ES-I3 (cell line): ENCODE measurements around the gene GLB1L2.
"Not testable (repeated sequence)": the region's sequence is repeated elsewhere in the genome, so short reads cannot be mapped to it uniquely, and the experiment has no call there.

Experiments
- H3K36me3 ChIP-seq: 2 replicates; pipeline ENCODE4 v1.6.1; 2013; ENCODE audit warnings: mild to moderate bottlenecking, low read length, control low read depth, moderate library complexity; ENCODE audit not compliant: insufficient read depth
- H3K4me1 ChIP-seq: 2 replicates; pipeline ENCODE4 v1.6.1; 2013; ENCODE audit warnings: mild to moderate bottlenecking, control low read depth, low read length; ENCODE audit not compliant: insufficient read depth
- H3K9ac ChIP-seq: 2 replicates; pipeline ENCODE4 v1.6.1; 2013; ENCODE audit warnings: low read depth, mild to moderate bottlenecking, low read length, moderate library complexity
- H3K9me3 ChIP-seq: 2 replicates; pipeline ENCODE4 v1.6.1; 2013; ENCODE audit warnings: mild to moderate bottlenecking, low read length, moderate library complexity; ENCODE audit not compliant: control insufficient read depth, insufficient read depth

Gene GLB1L2

GRCh38 chr11:134337051-134337450 lies 5.3 kb downstream of the GLB1L2 start:
- H3K9ac ChIP-seq, result no peak overlapping the region
- H3K4me1 ChIP-seq, result no peaks in the 10 kb centered on the region
- no peaks in the 10 kb centered on the region for H3K36me3 ChIP-seq
- H3K9me3 ChIP-seq, result no peaks in the 10 kb centered on the region

GRCh38 chr11:134338068-134338467 lies 6.3 kb downstream of the GLB1L2 start:
- Histone ChIP-seq H3K4me1 (no peaks in the 10 kb centered on the region), H3K9me3 (no peaks in the 10 kb centered on the region), H3K36me3 (no peaks in the 10 kb centered on the region), H3K9ac (no peak overlapping the region)

DNA sequence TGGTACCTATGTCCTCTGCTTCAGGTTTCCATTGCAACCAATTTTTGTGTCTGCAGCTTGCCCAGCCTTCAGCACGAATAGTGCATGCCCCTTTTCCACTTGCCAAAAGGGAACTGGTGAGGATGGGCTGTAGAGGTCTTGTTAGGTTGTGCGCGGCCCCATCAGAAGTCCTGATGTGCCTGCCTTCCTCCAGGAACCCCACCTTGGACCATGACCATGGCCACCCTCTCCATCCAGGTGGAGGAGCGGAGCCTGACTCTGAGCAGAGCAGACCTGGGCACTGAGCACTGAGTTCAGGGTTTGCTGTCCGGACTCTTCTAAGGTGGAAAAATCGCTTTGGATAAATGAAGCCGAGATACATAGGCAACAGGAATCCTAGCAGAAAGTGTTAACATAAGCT lies 6.9 kb downstream of the GLB1L2 start:
- H3K9me3 ChIP-seq, result no peaks in the 10 kb centered on the region
- no peak overlapping the region for H3K9ac ChIP-seq
- no peaks in the 10 kb centered on the region for H3K36me3 ChIP-seq
- H3K4me1 ChIP-seq, result no peaks in the 10 kb centered on the region

DNA sequence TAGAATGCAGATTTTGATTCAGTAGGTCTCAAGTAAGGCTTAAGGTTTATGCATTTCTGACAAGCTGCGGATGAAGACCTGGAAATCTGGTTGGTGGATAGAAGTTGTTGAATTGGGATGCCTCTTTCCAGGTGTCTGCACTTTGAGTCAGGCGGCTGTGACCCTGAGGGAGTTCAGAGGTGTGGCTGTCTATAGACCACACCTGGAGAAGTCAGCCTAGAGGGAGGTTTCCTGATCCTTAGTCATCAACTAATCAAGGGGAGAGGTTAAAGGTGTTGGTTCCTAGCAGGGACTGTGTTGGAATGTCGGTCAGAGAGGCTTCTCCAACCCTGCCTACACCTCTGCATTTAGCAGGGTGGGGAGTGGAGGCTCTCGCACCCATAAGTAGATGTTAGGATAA lies 8.0 kb downstream of the GLB1L2 start:
- H3K9me3 ChIP-seq, result no peaks in the 10 kb centered on the region
- H3K36me3 ChIP-seq, result no peaks in the 10 kb centered on the region
- H3K4me1 ChIP-seq, result no peaks in the 10 kb centered on the region
- H3K9ac ChIP-seq, result no peak overlapping the region

- Histone ChIP-seq H3K9ac (no peak overlapping the region), H3K4me1 (no peaks in the 10 kb centered on the region), H3K36me3 (no peaks in the 10 kb centered on the region), H3K9me3 (no peaks in the 10 kb centered on the region)
Measured at GRCh38 chr11:134340354-134340964, 8.7 kb downstream of the GLB1L2 start.

- Histone ChIP-seq H3K9ac (no peak overlapping the region), H3K36me3 (no peaks in the 10 kb centered on the region), H3K9me3 (no peaks in the 10 kb centered on the region), H3K4me1 (no peaks in the 10 kb centered on the region)
Measured at GRCh38 chr11:134341805-134342571, 10.2 kb downstream of the GLB1L2 start.

- Histone ChIP-seq H3K9ac (no peak overlapping the region), H3K4me1 (no peaks in the 10 kb centered on the region), H3K9me3 (no peaks in the 10 kb centered on the region), H3K36me3 (no peaks in the 10 kb centered on the region)
Measured at GRCh38 chr11:134342572-134343340, 11.0 kb downstream of the GLB1L2 start.

GRCh38 chr11:134343646-134344045 lies 11.9 kb downstream of the GLB1L2 start:
- H3K9ac ChIP-seq, result no peak overlapping the region
- no peaks in the 10 kb centered on the region for H3K9me3 ChIP-seq
- no peaks in the 10 kb centered on the region for H3K4me1 ChIP-seq
- no peaks in the 10 kb centered on the region for H3K36me3 ChIP-seq

- H3K36me3 ChIP-seq, H3K4me1 ChIP-seq, H3K9ac ChIP-seq: not testable (repeated sequence)
Measured at GRCh38 chr11:134344497-134345236, 12.9 kb downstream of the GLB1L2 start.

GRCh38 chr11:134345237-134345550 lies 13.4 kb downstream of the GLB1L2 start:
- no peak overlapping the region for H3K9ac ChIP-seq
- no peaks in the 10 kb centered on the region for H3K9me3 ChIP-seq
- H3K36me3 ChIP-seq, result no peaks in the 10 kb centered on the region
- H3K4me1 ChIP-seq, result peaks cover 9% of the 10 kb centered on the region; the same call in 1 of the 2 replicates

More at GRCh38 chr11:134344497-134345236, 12.9 kb downstream of the GLB1L2 start:
- not testable (repeated sequence) for H3K9me3 ChIP-seq

DNA sequence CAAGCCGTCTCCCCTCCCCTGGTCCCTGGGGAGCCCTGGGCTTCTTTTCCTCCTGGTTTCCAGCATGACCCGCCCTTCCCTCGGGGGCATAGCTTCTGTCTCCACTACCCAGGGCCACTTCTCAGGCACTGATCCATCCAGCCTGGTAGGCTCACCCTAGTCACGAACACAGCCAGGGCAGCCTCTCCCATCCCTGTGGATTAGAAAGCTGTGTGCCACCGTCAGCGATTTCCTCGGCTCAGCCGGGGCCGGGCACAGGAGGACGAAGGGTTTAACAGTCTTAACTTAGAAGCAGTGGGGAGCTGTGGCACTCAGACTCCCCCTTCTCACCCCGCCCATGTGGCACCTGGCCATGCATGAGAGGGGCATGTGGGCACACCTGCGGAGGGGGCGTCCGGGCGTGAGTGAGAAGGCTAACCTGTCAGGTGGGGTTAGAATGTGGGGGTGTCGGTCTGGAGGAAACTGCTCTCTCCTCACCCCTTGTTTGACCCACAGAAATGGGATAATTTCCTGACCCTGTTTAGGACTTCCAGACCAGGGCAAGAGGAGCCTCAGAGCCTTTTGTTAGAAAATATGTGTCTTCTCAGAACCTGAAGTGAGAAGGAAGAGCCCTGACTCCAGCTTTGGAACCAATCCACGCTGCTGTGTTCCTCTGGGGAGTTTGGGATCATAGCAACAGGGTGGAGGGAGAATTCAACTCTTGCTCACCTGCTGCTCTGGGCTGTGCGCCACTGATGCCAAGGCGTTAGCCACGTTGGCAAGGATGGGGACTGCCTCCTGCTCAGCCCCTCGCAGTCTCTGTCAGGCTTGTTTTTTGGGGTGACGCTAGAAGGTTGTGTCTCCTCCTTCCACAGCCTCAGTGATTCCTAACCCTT lies 14.6 kb downstream of the GLB1L2 start:
- Histone ChIP-seq H3K9ac (no peak overlapping the region), H3K9me3 (no peaks in the 10 kb centered on the region), H3K4me1 (peaks cover 9% of the 10 kb centered on the region; the same call in 1 of the 2 replicates), H3K36me3 (no peaks in the 10 kb centered on the region)

DNA sequence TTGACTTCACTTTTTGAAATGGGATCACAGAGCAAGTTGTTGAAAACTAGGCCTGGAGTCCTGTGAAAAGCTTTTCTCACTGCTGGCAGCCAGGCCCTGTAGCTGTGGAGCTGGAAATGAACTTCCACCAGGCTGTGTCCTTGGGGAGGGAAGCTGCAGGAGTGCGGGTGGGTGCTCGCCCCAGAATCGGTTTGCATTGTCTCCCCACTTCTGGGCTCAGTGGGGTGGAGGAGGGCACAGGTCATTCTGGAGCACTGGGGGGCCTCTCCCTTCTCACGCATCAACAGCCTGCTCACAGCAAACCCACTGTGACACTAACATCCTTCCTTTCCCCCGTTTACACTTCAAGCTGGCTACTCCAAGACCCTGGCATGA lies 15.2 kb downstream of the GLB1L2 start:
- Histone ChIP-seq H3K36me3 (no peaks in the 10 kb centered on the region), H3K9ac (no peak overlapping the region), H3K9me3 (no peaks in the 10 kb centered on the region)

DNA sequence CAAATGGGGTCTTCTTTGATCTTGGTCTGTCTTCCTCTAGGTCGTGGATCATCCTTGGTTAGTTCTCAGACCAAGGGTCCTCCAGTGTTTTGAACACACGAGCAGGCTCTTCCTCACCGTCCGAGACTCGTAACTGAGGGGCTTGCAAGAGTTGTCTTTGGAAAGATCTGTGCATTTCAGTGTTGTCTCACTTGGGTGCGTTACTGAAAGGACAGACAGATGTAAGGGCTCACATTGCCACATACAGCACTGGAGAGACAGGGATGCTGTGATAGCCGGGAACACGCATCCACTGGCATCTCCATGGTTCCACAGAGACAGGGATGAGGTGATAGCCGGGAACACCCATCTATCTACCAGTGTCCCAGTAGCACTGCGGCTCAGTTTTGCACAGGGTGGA lies 15.7 kb downstream of the GLB1L2 start:
- H3K4me1 ChIP-seq, result peaks cover 9% of the 10 kb centered on the region; the same call in 1 of the 2 replicates
- no peak overlapping the region for H3K9ac ChIP-seq
- no peaks in the 10 kb centered on the region for H3K9me3 ChIP-seq
- no peaks in the 10 kb centered on the region for H3K36me3 ChIP-seq

More for the DNA sequence above, 15.2 kb downstream of the GLB1L2 start:
- H3K4me1 ChIP-seq, result peaks cover 9% of the 10 kb centered on the region; the same call in 1 of the 2 replicates
